Activated T-helper 17 cell treated with anti-CD3 and anti-CD28 coated beads, Interleukin-2, amount 50 U/mL, for 72 hours (primary cell): ENCODE measurements around the gene ARSG. TPM values are rescaled to one million over a fixed set of nuclear protein-coding genes. Genes with fewer than 3 reads are reported as not detected.
"Not testable (repeated sequence)": the region's sequence is repeated elsewhere in the genome, so short reads cannot be mapped to it uniquely, and the experiment has no call there.

Experiments
- ATAC-seq: fragments of 150-1000 bp; cut with Tn5 transposase; replicated peaks from 2 replicates; pipeline ENCODE4 v1.10.0; 2021; ENCODE audit warnings: mild to moderate bottlenecking, moderate library complexity
- H3K27ac Mint-ChIP-seq: one replicate; pipeline ENCODE4 v1.8.0; 2022; ENCODE audit warnings: mixed read lengths
- H3K27me3 Mint-ChIP-seq: one replicate; pipeline ENCODE4 v1.8.0; 2022; ENCODE audit warnings: mixed read lengths
- H3K36me3 Mint-ChIP-seq: one replicate; pipeline ENCODE4 v1.8.0; 2022; ENCODE audit warnings: low read depth, mild to moderate bottlenecking, mixed read lengths
- H3K4me1 Mint-ChIP-seq: one replicate; pipeline ENCODE4 v1.8.0; 2022; ENCODE audit warnings: mixed read lengths
- H3K4me3 Mint-ChIP-seq: one replicate; pipeline ENCODE4 v1.8.0; 2022; ENCODE audit warnings: mild to moderate bottlenecking, mixed read lengths
- H3K9me3 Mint-ChIP-seq: one replicate; pipeline ENCODE4 v1.8.0; 2022; ENCODE audit warnings: mixed read lengths
- total RNA-seq, 2 donors: library from RNA; stranded (reverse); gene quantifications; one replicate each; pipeline ENCODE4 v1.2.3, GENCODE V29; 2022

Gene ARSG
- total RNA-seq, 2 donors from 2014 or later = 4.8 to 6.3 TPM

GRCh38 chr17:68322630-68323029 is 31.3 kb downstream of the ARSG start:
- Mint-ChIP-seq H3K9me3 (no peaks in the 10 kb centered on the region), H3K36me3 (no peaks in the 10 kb centered on the region), H3K27ac (no peak overlapping the region), H3K4me1 (peaks cover 8% of the 10 kb centered on the region), H3K4me3 (no peak overlapping the region), H3K27me3 (no peaks in the 10 kb centered on the region)
- ATAC-seq = no peak

- Mint-ChIP-seq H3K36me3 (no peaks in the 10 kb centered on the region), H3K4me3 (no peak overlapping the region), H3K4me1 (peaks cover 8% of the 10 kb centered on the region), H3K27me3 (no peaks in the 10 kb centered on the region), H3K9me3 (no peaks in the 10 kb centered on the region), H3K27ac (no peak overlapping the region)
- peak; percentile 21 for ATAC-seq
Measured at GRCh38 chr17:68324114-68324513, 32.8 kb downstream of the ARSG start.

- no peak for ATAC-seq
- H3K4me3 Mint-ChIP-seq = no peak overlapping the region
- no peaks in the 10 kb centered on the region for H3K36me3 Mint-ChIP-seq
- no peak overlapping the region for H3K27ac Mint-ChIP-seq
- H3K4me1 Mint-ChIP-seq = peaks cover 8% of the 10 kb centered on the region
- no peaks in the 10 kb centered on the region for H3K27me3 Mint-ChIP-seq
- H3K9me3 Mint-ChIP-seq = no peaks in the 10 kb centered on the region
Measured at GRCh38 chr17:68324654-68325336, 33.5 kb downstream of the ARSG start.

- H3K4me1 Mint-ChIP-seq = peaks cover 8% of the 10 kb centered on the region
- H3K27ac Mint-ChIP-seq = peak overlapping the region; percentile 66
- ATAC-seq = no peak
- no peaks in the 10 kb centered on the region for H3K27me3 Mint-ChIP-seq
- H3K36me3 Mint-ChIP-seq = no peaks in the 10 kb centered on the region
- H3K9me3 Mint-ChIP-seq = peaks cover 4% of the 10 kb centered on the region
- H3K4me3 Mint-ChIP-seq = no peak overlapping the region
Measured at GRCh38 chr17:68325961-68326360, 34.7 kb downstream of the ARSG start.

GRCh38 chr17:68326681-68327080 is 35.4 kb downstream of the ARSG start:
- Mint-ChIP-seq H3K4me3 (no peak overlapping the region), H3K27me3 (no peaks in the 10 kb centered on the region), H3K4me1 (peaks cover 8% of the 10 kb centered on the region), H3K27ac (peak overlapping the region; percentile 66), H3K36me3 (no peaks in the 10 kb centered on the region), H3K9me3 (peaks cover 6% of the 10 kb centered on the region)
- peak; percentile 94 for ATAC-seq

- peaks cover 8% of the 10 kb centered on the region for H3K4me1 Mint-ChIP-seq
- no peak for ATAC-seq
Measured at GRCh38 chr17:68327823-68328557, 36.7 kb downstream of the ARSG start.

GRCh38 chr17:68328676-68329075 is 37.4 kb downstream of the ARSG start:
- Mint-ChIP-seq H3K36me3 (no peaks in the 10 kb centered on the region), H3K4me1 (peaks cover 8% of the 10 kb centered on the region), H3K27me3 (no peaks in the 10 kb centered on the region), H3K9me3 (peaks cover 7% of the 10 kb centered on the region), H3K4me3 (no peak overlapping the region), H3K27ac (no peak overlapping the region)
- no peak for ATAC-seq

More at GRCh38 chr17:68327823-68328557, 36.7 kb downstream of the ARSG start:
- H3K36me3 Mint-ChIP-seq = no peaks in the 10 kb centered on the region
- H3K4me3 Mint-ChIP-seq = no peak overlapping the region
- H3K27ac Mint-ChIP-seq = no peak overlapping the region
- H3K27me3 Mint-ChIP-seq = no peaks in the 10 kb centered on the region
- peaks cover 7% of the 10 kb centered on the region for H3K9me3 Mint-ChIP-seq

GRCh38 chr17:68329331-68329730 is 38.0 kb downstream of the ARSG start:
- ATAC-seq = no peak
- H3K9me3 Mint-ChIP-seq = peaks cover 7% of the 10 kb centered on the region
- no peak overlapping the region for H3K27ac Mint-ChIP-seq
- H3K4me3 Mint-ChIP-seq = no peak overlapping the region
- no peaks in the 10 kb centered on the region for H3K27me3 Mint-ChIP-seq
- no peaks in the 10 kb centered on the region for H3K36me3 Mint-ChIP-seq
- peaks cover 8% of the 10 kb centered on the region for H3K4me1 Mint-ChIP-seq

- H3K27ac Mint-ChIP-seq, H3K9me3 Mint-ChIP-seq, H3K4me1 Mint-ChIP-seq, H3K4me3 Mint-ChIP-seq, H3K27me3 Mint-ChIP-seq, H3K36me3 Mint-ChIP-seq, ATAC-seq: not testable (repeated sequence)
Measured at GRCh38 chr17:68331932-68332331, 40.6 kb downstream of the ARSG start.

- Mint-ChIP-seq H3K27ac (no peak overlapping the region), H3K27me3 (no peaks in the 10 kb centered on the region), H3K36me3 (no peaks in the 10 kb centered on the region), H3K4me3 (no peak overlapping the region), H3K9me3 (peaks cover 7% of the 10 kb centered on the region), H3K4me1 (no peaks in the 10 kb centered on the region)
- ATAC-seq = no peak
Measured at GRCh38 chr17:68334393-68334792, 43.1 kb downstream of the ARSG start.

- H3K4me1 Mint-ChIP-seq = peaks cover 27% of the 10 kb centered on the region
- H3K27me3 Mint-ChIP-seq = no peaks in the 10 kb centered on the region
- no peaks in the 10 kb centered on the region for H3K36me3 Mint-ChIP-seq
- H3K9me3 Mint-ChIP-seq = no peaks in the 10 kb centered on the region
- H3K4me3 Mint-ChIP-seq = no peak overlapping the region
- no peak for ATAC-seq
- H3K27ac Mint-ChIP-seq = no peak overlapping the region
Measured at GRCh38 chr17:68341482-68341881, 50.2 kb downstream of the ARSG start.

GRCh38 chr17:68343976-68344375 is 52.7 kb downstream of the ARSG start:
- Mint-ChIP-seq H3K27ac (peak overlapping the region; percentile 20), H3K36me3 (no peaks in the 10 kb centered on the region), H3K27me3 (no peaks in the 10 kb centered on the region), H3K4me1 (peaks cover 48% of the 10 kb centered on the region), H3K9me3 (no peaks in the 10 kb centered on the region), H3K4me3 (no peak overlapping the region)
- no peak for ATAC-seq

- Mint-ChIP-seq H3K36me3 (no peaks in the 10 kb centered on the region), H3K27me3 (no peaks in the 10 kb centered on the region), H3K4me1 (peaks cover 56% of the 10 kb centered on the region), H3K9me3 (no peaks in the 10 kb centered on the region), H3K27ac (peak overlapping the region; percentile 20), H3K4me3 (peak overlapping the region; percentile 97)
- peak; percentile 13 for ATAC-seq
Measured at GRCh38 chr17:68344701-68345136, 53.4 kb downstream of the ARSG start.

- Mint-ChIP-seq H3K9me3 (no peaks in the 10 kb centered on the region), H3K4me1 (peaks cover 61% of the 10 kb centered on the region), H3K27ac (peak overlapping the region; percentile 100), H3K36me3 (no peaks in the 10 kb centered on the region), H3K4me3 (peak overlapping the region; percentile 97), H3K27me3 (no peaks in the 10 kb centered on the region)
- peak; percentile 74 for ATAC-seq
Measured at GRCh38 chr17:68346448-68346847, 55.2 kb downstream of the ARSG start.

GRCh38 chr17:68347380-68347779 is 56.1 kb downstream of the ARSG start:
- Mint-ChIP-seq H3K27me3 (no peaks in the 10 kb centered on the region), H3K27ac (peak overlapping the region; percentile 100), H3K9me3 (no peaks in the 10 kb centered on the region), H3K4me3 (peak overlapping the region; percentile 97), H3K36me3 (no peaks in the 10 kb centered on the region), H3K4me1 (peaks cover 67% of the 10 kb centered on the region)
- ATAC-seq = no peak
